Panc1 (cell line): ENCODE results near the gene BBIP1. TPM values are rescaled to one million over a fixed set of nuclear protein-coding genes. Genes with fewer than 3 reads are reported as not detected.

Source experiments
- ATAC-seq: fragments of 200-7000 bp; cut with Tn5 transposase; 2 replicates; pipeline ENCODE4 v1.9.1; 2020; ENCODE audit warnings: mild to moderate bottlenecking, moderate library complexity
- BruUV-seq: library from RNA; stranded (reverse); fragments of 400-500 nt; replicated peaks from 2 replicates; lab custom pipeline; 2021; lab: Mats Ljungman, UMichigan
- CTCF ChIA-PET: fragments of 300-600 bp; sonication (Branson Sonifier 250); formaldehyde crosslinking; loops from one replicate; lab custom pipeline; 2022; ENCODE audit warnings: antibody characterized with exemption; lab: Charles Lee
- POLR2A ChIA-PET: fragments of 300-600 bp; sonication (Branson Sonifier 250); formaldehyde crosslinking; loops from one replicate; lab custom pipeline; 2022; ENCODE audit warnings: antibody characterized with exemption; lab: Charles Lee
- DNase-seq: peaks from one replicate; pipeline ENCODE4 v3.0.0-alpha.2; 2010; ENCODE audit warnings: low read depth, low spot score
- H3K27ac ChIP-seq: 2 replicates; pipeline ENCODE4 v1.5.1; 2011; ENCODE audit warnings: mild to moderate bottlenecking, low read length, inconsistent platforms
- H3K27me3 ChIP-seq: fragments of 200-500 bp; sonication (Bioruptor generic); 2 replicates; pipeline ENCODE4 v1.6.0; 2014; ENCODE audit warnings: low read length, inconsistent platforms; ENCODE audit not compliant: control insufficient read depth, insufficient read depth
- H3K36me3 ChIP-seq: fragments of 200-500 bp; sonication (Bioruptor generic); 2 replicates; pipeline ENCODE4 v1.5.1; 2014; ENCODE audit warnings: inconsistent platforms, mild to moderate bottlenecking, low read length, moderate library complexity; ENCODE audit not compliant: control insufficient read depth, insufficient read depth
- H3K4me1 ChIP-seq: 2 replicates; pipeline ENCODE4 v1.5.1; 2011; ENCODE audit warnings: inconsistent platforms, mild to moderate bottlenecking, low read length, moderate library complexity; ENCODE audit not compliant: control insufficient read depth, insufficient read depth
- H3K4me3 ChIP-seq, 2 experiments: 2 replicates each; pipeline ENCODE4 v1.5.1; 2011 to 2012; ENCODE audit warnings: low read depth in 2 of 2, low read length in 2 of 2, mild to moderate bottlenecking in 2 of 2, inconsistent platforms in 1 of 2, moderate library complexity in 1 of 2
- H3K9me3 ChIP-seq: fragments of 200-500 bp; sonication (Bioruptor generic); 2 replicates; pipeline ENCODE4 v1.5.1; 2014; ENCODE audit warnings: low read depth, mild to moderate bottlenecking, inconsistent platforms, low read length, moderate library complexity; ENCODE audit not compliant: control insufficient read depth, insufficient read depth
- CTCF ChIP-seq: fragments of 450-650 bp; IDR thresholded peaks from 2 replicates; pipeline ENCODE4 v1.5.1; 2017; ENCODE audit warnings: mild to moderate bottlenecking
- POLR2AphosphoS5 ChIP-seq: IDR thresholded peaks from 2 replicates; pipeline ENCODE4 v1.6.1; 2012; ENCODE audit warnings: mild to moderate bottlenecking, low read depth, low read length, moderate library complexity
- REST ChIP-seq, 2 experiments: IDR thresholded peaks; 2 replicates each; pipeline ENCODE4 v1.6.1; 2011 to 2012; ENCODE audit warnings: low read depth in 2 of 2, control low read depth in 1 of 2, low read length in 1 of 2, mild to moderate bottlenecking in 1 of 2, moderate library complexity in 1 of 2; ENCODE audit not compliant: insufficient read depth in 1 of 2
- SIN3A ChIP-seq: IDR thresholded peaks from 2 replicates; pipeline ENCODE4 v1.6.1; 2012; ENCODE audit warnings: low read depth, mild to moderate bottlenecking, low read length, moderate library complexity, borderline replicate concordance; ENCODE audit not compliant: insufficient read depth
- TCF7L2 ChIP-seq: IDR thresholded peaks from 2 replicates; pipeline ENCODE4 v1.6.1; 2011; ENCODE audit warnings: mild to moderate bottlenecking, low read depth, low read length, inconsistent platforms
- in situ Hi-C: cut with HindIII; loops from 2 replicates; pipeline ENCODE4 v1.10.0; 2016; ENCODE audit warnings: low sequenced_read_pairs, low pct_unique_long_range_greater_than_20kb
- intact Hi-C: fragments of 100-400 bp; cut with micrococcal nuclease; formaldehyde crosslinking; loops from one replicate; pipeline ENCODE4 v1.10.0; 2022; ENCODE audit not compliant: unreplicated experiment
- total RNA-seq: library from RNA; stranded (reverse); gene quantifications from one replicate; pipeline ENCODE4 v1.2.1, GENCODE V29; 2021; ENCODE audit not compliant: unreplicated experiment

The BBIP1 gene
- total RNA-seq, 1 experiment from 2014 or later, result 55.2 TPM

GRCh38 chr10:110965216-110965615 is 46.2 kb upstream of the BBIP1 start:
- POLR2A ChIA-PET, result no interaction called here
- in situ Hi-C loops (no loop called here), intact Hi-C loops (no loop called here)
- H3K27ac ChIP-seq, result no peak overlapping the region
- ATAC-seq, result no peak
- CTCF ChIA-PET, result no interaction called here
- H3K36me3 ChIP-seq, result no peaks in the 10 kb centered on the region; the same call in 1 of the 2 replicates
- H3K9me3 ChIP-seq, result no peaks in the 10 kb centered on the region
- H3K27me3 ChIP-seq, result no peaks in the 10 kb centered on the region
- H3K4me1 ChIP-seq, result peaks cover 3% of the 10 kb centered on the region; the same call in 1 of the 2 replicates
- no peak for TF ChIP-seq TCF7L2
- TF ChIP-seq POLR2AphosphoS5, result no peak
- TF ChIP-seq SIN3A, result no peak
- no peak for TF ChIP-seq CTCF
- TF ChIP-seq REST (IDR thresholded peaks at IDR 0.05; ENCODE audit: insufficient read depth in 1 of 2, low read depth in 2 of 2, low read length in 1 of 2), result no peak
- H3K4me3 ChIP-seq, result no peak overlapping the region
- no peak for DNase-seq
- no TSS peak for BruUV-seq

GRCh38 chr10:110964681-110965080 is 45.7 kb upstream of the BBIP1 start:
- Histone ChIP-seq H3K27me3 (no peaks in the 10 kb centered on the region), H3K4me1 (peaks cover 3% of the 10 kb centered on the region; the same call in 1 of the 2 replicates), H3K9me3 (no peaks in the 10 kb centered on the region), H3K27ac (no peak overlapping the region; the same call in 1 of the 2 replicates), H3K4me3 (no peak overlapping the region), H3K36me3 (no peaks in the 10 kb centered on the region; the same call in 1 of the 2 replicates)
- CTCF ChIA-PET, result no interaction called here
- TF ChIP-seq SIN3A (no peak), REST (IDR thresholded peaks at IDR 0.05; ENCODE audit: insufficient read depth in 1 of 2, low read depth in 2 of 2, low read length in 1 of 2) (no peak), TCF7L2 (no peak), CTCF (no peak), POLR2AphosphoS5 (no peak)
- POLR2A ChIA-PET, result no interaction called here
- intact Hi-C loops (no loop called here), in situ Hi-C loops (no loop called here)
- DNase-seq (no peak), ATAC-seq (no peak)
- no TSS peak for BruUV-seq
